SK-N-DZ (cell line): Measurements from ENCODE around the gene PKN2. TPM values are rescaled to one million over a fixed set of nuclear protein-coding genes. Genes with fewer than 3 reads are reported as not detected.

Experiments used
- DNase-seq: peaks from one replicate; pipeline ENCODE4 v3.0.0-alpha.2; 2015; ENCODE audit warnings: low spot score
- polyA plus RNA-seq, 2 experiments: library from polyadenylated mRNA; depleted of rRNA; stranded (reverse); fragments of >200 nt; gene quantifications; 2 replicates each; pipeline ENCODE4 v1.2.3, GENCODE V29; 2014

Gene PKN2
- polyA plus RNA-seq (2014; cell fraction: cytosol; rRNA removed) = 12.2 and 15.6 TPM in 2 replicates
- polyA plus RNA-seq (2014; cell fraction: nucleus; rRNA removed) = 41.9 and 48.4 TPM in 2 replicates

DNA sequence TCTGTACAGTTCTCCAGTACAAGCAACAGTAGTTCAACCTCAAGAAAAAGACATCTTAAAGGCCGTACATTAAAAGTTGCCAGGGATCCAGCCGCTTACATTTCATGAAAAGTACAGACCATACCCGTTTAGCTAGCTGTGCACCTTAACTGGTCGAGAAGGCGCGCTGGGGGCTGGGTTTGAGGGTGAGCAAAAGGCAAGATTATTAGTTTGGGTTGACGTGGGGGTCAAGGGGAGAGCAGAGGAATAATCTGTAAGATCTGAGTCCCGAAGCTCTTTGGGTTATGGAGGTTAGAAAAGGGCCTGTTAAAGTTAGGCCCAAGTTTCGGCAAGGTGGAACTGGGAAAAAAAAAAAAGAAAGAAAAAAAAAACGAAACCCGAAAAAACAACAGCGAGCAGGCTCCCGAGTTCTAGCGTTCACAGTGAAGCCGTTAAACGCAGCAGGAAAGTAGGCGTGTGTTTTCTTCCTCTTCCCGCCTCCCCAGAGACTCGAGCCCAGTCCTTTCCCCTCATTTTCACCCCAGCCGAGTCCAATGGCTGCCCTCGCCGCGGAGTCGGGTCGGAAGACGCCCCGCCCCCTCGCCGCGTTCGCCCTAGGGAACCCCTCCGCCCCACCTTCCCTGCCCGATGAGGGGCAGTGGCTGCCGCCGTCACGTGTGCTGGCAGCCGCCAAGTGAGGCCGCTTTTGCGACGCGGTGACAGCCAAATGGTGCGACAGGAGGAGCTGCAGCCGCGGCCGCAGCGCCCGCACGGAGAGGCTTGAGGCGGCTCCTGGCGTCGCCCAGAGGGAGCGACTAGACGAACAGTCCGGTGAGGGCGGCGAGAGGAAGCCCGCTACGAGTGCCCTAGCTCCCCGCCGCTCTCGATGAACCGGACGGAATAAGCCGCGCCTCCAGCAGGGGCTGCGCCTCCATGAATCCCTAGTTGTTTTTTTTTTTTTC lies at the start of gene PKN2:
PKN2 (plus strand) TSS at position 733 of the 941 bp plus-strand sequence. CDS start 308 bp downstream, outside the sequence.
- peak; percentile 98 for DNase-seq

DNA sequence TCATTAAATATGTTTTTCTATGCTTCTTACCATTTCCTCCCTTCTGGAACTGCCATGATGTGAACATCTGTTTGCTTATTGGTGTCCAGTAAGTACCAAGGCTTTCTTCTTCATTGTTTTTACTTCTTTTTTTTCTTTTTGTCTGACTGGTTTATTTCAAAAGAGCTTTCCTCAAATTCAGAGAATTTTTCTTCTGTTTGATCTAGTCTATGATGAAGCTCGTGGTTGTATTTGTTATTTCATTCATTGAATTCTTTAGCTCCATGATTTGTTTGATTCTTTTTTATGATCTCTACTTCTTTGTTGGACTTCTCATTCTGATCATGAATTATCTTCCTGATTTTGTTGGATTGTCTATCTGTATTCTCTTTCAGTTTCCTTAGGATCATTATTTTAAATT lies 49.5 kb upstream of the PKN2 start:
- DNase-seq = no peak

GRCh38 chr1:88640060-88640459 lies 44.0 kb upstream of the PKN2 start:
- DNase-seq = no peak

DNA sequence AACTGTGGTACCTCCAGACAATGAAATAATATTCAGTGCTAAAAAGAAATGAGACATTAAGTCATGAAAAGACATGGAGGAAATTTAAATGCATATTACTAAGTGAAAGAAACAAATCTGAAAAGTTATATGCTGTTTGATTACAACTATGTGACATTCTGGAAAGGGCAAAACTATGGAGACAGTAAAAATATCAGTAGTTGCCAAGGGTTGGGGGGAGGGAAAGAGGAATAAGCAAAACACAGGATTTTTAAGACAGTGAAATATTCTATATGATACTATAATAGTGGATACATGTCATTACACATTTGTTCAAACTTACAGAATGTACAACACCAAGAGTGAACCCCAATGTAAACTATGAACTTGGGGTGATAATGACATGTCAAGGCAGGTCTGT lies 38.2 kb upstream of the PKN2 start:
- no peak for DNase-seq

DNA sequence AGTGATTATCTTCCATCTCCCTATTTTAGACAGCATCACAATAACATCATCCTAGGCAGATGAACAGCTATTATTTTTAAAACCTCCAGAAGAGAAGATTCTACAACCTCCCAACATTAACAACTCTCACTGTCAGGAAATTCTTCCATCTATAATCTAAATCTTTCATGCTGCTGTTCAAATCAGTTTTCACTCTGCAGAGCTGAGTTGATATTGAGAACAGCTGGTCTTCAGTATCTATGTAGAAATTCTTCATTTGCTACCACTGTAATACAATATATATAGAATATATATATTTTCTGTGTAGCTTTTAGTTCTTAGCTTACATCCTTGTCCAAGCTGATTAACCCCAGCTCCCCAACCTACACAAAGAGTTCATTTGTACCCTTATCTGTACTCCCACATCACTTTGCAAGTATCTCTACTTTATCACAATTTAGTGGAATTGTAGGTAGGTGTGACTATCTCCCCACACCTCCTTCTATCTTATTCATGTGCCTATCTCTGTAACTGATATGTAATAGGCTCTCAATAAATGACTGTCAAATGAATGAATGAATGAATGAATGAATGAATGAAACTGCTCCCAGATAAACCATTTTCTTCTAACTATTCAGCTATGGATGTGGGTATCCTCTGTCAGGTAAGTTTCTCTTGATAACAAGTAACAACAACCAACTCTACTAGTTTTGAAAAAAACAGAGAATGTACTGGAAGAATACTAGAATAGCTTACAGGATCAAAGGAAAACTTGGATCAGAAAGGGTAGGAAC lies 37.4 kb upstream of the PKN2 start:
- DNase-seq = no peak

GRCh38 chr1:88647249-88647645 lies 36.8 kb upstream of the PKN2 start:
- peak; percentile 37 for DNase-seq

GRCh38 chr1:88647749-88648415 lies 36.2 kb upstream of the PKN2 start:
- DNase-seq = no peak

- DNase-seq = no peak
Observed at GRCh38 chr1:88648706-88649105, 35.4 kb upstream of the PKN2 start.

DNA sequence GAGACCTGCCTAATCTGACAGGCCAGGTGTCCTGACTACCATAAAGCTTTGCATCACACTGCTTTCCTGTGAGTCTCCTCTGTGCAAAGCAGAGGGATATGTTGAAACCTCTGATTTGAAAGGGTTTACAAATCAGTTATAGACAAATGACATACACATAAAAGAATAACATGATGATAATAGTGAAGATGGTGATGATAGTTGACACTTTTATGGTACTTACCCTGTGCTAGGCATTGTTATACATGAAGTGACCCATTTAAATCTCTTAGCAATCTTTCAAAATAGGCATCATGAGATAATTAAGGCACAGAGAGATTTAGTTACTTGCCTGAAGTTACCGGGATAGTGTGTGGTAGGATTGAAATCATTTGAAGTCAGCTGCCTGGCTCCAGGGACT lies 34.1 kb upstream of the PKN2 start:
- no peak for DNase-seq

DNA sequence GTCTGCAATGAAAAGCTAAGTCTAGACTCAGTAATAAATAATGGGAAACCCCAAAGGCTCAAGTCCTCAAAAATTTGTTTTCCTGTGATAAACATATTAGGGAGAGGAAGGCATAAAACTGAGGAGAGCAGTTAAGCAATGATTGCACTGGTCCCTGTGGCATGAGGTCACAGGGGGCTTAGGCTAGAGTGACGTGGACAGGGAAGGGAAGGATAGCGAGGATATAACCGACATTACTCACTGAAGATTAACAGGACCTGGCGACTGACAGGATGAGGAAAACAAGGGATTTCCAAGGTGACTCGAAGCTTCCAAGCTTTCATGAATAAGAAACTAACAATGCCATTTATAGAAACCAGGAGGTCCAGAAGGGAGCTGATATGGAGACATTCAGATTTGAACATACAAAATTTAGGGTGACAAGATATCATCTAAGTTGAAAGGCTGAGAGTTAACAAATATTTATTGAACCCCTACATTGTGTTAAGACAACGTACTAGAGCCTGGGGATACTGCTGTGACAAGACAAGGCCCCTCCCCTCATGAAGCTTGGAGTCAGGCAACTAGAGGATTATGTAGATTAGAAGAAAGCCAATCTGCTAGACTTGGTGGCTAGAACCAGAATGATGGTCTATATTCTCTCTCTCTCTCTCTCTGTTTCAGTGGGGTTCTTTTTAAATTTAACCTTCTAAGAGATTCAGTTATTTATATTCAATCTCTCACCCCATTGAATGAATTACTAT lies 33.2 kb upstream of the PKN2 start:
- no peak for DNase-seq

DNA sequence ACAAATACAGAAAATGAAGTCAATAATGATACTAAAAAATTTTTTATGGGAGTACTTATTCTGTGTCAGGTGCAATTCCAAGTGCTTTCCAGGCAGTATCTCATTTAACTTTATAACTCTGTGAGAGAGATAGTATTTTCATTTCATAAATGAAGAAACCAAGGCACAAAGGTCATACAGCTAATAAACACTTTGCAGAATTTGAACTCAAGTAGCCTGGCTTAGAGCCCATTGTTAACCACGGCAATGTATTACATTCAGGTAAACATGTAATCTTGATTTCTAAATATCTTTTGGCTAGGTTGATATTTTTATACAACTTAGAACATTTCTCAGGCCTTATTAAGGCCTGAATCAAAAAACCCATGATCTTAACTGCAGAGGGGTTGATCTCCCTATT lies 28.9 kb upstream of the PKN2 start:
- no peak for DNase-seq

GRCh38 chr1:88655685-88656299 lies 28.3 kb upstream of the PKN2 start:
- DNase-seq = peak; percentile 8

DNA sequence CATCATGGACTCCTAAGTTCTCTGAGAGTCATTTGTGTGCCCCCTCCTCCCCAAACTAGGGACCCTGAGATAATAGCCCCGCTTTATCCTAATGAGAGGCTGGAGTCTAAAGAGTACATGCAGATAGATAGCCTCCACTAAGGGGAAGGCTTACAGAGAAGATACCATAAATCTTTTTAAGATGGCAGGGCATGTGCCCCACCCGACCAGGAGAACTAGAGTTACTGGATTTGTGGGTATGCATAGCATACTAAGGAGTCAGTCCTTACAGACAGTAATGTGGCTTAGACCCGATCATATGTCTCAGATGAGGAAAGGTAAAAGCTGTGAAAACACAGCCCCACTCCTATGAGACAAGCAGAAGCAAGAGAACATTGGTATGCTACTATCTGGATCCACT lies 25.7 kb upstream of the PKN2 start:
- no peak for DNase-seq

- DNase-seq = no peak
Observed at GRCh38 chr1:88659552-88659951, 24.5 kb upstream of the PKN2 start.

GRCh38 chr1:88661188-88661587 lies 22.9 kb upstream of the PKN2 start:
- no peak for DNase-seq

DNA sequence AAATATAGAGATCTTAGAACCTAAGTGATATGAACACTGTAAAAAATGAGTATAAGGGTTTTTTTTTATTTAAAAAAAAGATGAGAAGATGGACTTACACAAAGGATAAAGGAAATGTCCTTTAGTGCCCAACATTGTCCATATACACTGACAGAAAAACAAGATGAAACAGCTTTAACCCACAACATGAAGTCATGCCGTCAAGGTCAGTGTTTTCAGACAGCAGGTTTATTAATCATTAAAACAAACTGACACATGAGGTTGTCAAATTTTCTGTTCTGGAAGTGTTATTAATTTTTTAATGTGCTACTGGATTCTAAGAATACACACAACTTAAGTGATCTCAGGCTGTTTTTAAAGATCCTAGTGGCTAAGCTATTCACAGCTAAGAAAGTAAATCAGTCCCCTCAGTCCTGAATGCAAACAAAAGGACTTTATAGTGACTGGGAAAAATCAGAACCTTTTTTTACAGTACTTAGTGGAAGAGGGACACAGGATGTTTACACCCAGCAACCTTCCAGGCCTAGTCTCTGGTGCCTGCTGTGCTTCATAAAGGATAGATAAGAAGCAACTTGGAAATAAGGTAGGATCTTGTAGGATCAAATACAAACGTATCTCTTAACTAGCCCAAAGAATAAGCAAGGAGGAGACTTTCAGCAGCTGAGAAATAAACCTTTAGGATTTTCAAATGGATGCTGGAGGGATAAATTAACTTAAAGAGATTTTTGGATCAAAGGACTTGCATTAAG lies 21.9 kb upstream of the PKN2 start:
- no peak for DNase-seq

- DNase-seq = no peak
Observed at GRCh38 chr1:88662723-88663122, 21.4 kb upstream of the PKN2 start.

- DNase-seq = no peak
Observed at GRCh38 chr1:88668405-88668804, 15.7 kb upstream of the PKN2 start.

GRCh38 chr1:88670462-88670861 lies 13.6 kb upstream of the PKN2 start:
- DNase-seq = no peak

- DNase-seq = no peak
Observed at GRCh38 chr1:88673446-88673845, 10.6 kb upstream of the PKN2 start.
